ENCODE results near the gene GRM8. TPM values are rescaled to one million over a fixed set of nuclear protein-coding genes. Genes with fewer than 3 reads are reported as not detected.

Gene GRM8
- total and polyA plus RNA-seq, 8 donors, result 0.11 to 1.2 (median 0.89) TPM

DNA sequence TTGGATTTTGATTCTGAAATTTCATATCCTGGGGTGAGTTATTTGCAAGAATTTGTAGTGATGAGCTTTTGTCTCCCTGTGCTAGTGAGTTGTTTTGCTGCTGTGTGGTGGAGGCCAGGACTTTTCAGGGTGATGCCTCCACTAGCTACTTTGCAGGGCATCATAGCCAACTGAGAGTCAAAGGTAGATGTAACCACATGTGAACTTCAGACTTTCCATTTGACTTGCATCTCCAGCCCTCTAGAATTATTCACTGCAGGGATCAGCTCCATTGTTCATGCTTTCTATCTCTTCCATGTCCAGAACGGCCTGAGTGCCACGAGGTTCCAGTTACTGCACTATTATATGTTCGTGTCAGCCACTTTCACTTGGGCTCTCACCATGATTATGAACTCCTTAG, 534.3 kb downstream of the GRM8 start:
- TF ChIP-seq, protein P1, sequence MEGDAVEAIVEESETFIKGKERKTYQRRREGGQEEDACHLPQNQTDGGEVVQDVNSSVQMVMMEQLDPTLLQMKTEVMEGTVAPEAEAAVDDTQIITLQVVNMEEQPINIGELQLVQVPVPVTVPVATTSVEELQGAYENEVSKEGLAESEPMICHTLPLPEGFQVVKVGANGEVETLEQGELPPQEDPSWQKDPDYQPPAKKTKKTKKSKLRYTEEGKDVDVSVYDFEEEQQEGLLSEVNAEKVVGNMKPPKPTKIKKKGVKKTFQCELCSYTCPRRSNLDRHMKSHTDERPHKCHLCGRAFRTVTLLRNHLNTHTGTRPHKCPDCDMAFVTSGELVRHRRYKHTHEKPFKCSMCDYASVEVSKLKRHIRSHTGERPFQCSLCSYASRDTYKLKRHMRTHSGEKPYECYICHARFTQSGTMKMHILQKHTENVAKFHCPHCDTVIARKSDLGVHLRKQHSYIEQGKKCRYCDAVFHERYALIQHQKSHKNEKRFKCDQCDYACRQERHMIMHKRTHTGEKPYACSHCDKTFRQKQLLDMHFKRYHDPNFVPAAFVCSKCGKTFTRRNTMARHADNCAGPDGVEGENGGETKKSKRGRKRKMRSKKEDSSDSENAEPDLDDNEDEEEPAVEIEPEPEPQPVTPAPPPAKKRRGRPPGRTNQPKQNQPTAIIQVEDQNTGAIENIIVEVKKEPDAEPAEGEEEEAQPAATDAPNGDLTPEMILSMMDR (IDR thresholded peaks at IDR 0.05), result no peak
- Histone ChIP-seq H3K4me1 (no peaks in the 10 kb centered on the region), H3K27ac (no peak overlapping the region), H3K9me3 (no peaks in the 10 kb centered on the region), H3K4me3 (no peak overlapping the region), H3K27me3 (no peaks in the 10 kb centered on the region), H3K36me3 (no peaks in the 10 kb centered on the region)
- FAIRE-seq (no peak), ATAC-seq (no peak), DNase-seq (no peak)
- WGBS, 2 donors, result 83 to 88% methylated on average over 3 of the region's 3 CpGs
- intact Hi-C loops (cut with DNase I), result no loop called here

DNA sequence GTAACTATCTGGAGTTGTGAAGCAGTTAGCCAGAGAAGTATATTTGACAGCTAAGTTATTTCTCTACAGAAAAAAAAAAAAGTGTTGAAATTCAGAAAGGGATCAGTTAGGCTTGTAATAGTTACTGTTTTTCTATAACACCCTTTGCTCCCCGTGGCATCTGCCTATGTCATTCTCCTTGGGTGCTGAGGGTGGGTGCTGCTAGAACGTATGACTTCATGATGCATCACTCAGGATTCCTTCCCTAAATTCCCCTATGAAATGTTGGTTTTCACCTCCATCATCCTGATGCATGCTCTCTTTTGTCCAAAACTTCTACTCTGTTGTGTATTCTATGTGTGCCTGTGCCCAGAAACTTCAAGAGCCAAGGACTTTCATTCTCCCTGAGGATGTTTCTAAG, 536.4 kb downstream of the GRM8 start:
- ATAC-seq (no peak), FAIRE-seq (no peak), DNase-seq (no peak)
- Histone ChIP-seq H3K36me3 (no peaks in the 10 kb centered on the region), H3K27me3 (no peaks in the 10 kb centered on the region), H3K4me1 (no peaks in the 10 kb centered on the region), H3K4me3 (no peak overlapping the region), H3K9me3 (no peaks in the 10 kb centered on the region), H3K27ac (no peak overlapping the region)
- 68 to 89% methylated on average over 2 of the region's 2 CpGs for WGBS, 2 donors
- TF ChIP-seq, protein P1 (IDR thresholded peaks at IDR 0.05), result no peak
- intact Hi-C loops (cut with DNase I), result no loop called here

DNA sequence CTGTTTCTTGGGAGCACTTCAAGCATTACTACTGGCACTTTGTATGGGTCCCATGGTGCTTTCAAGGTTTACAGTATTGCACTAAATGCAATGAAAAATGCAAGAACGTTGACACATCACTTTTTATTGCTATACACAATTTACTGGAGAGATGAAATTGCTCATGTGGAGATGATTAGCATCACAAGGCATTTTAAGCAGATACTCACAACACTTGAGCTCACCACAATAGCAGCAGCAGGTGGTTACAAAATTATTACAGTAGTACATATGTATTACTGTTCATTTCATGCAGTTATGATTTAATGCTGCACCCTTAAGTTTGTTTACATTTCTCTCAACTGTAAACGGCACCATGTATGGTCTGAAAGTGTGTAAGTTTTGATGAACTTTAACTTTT, 537.7 kb downstream of the GRM8 start:
- no peaks in the 10 kb centered on the region for H3K4me1 ChIP-seq
- no peak overlapping the region for H3K4me3 ChIP-seq
- DNase-seq, result no peak
- no peaks in the 10 kb centered on the region for H3K27me3 ChIP-seq
- TF ChIP-seq, protein P1 (IDR thresholded peaks at IDR 0.05), result no peak
- no peak for FAIRE-seq
- H3K36me3 ChIP-seq, result no peaks in the 10 kb centered on the region
- intact Hi-C loops (cut with DNase I), result no loop called here
- 46 to 57% methylated on average over 2 of the region's 2 CpGs for WGBS, 2 donors
- no peak overlapping the region for H3K27ac ChIP-seq
- no peaks in the 10 kb centered on the region for H3K9me3 ChIP-seq
- ATAC-seq, result no peak

DNA sequence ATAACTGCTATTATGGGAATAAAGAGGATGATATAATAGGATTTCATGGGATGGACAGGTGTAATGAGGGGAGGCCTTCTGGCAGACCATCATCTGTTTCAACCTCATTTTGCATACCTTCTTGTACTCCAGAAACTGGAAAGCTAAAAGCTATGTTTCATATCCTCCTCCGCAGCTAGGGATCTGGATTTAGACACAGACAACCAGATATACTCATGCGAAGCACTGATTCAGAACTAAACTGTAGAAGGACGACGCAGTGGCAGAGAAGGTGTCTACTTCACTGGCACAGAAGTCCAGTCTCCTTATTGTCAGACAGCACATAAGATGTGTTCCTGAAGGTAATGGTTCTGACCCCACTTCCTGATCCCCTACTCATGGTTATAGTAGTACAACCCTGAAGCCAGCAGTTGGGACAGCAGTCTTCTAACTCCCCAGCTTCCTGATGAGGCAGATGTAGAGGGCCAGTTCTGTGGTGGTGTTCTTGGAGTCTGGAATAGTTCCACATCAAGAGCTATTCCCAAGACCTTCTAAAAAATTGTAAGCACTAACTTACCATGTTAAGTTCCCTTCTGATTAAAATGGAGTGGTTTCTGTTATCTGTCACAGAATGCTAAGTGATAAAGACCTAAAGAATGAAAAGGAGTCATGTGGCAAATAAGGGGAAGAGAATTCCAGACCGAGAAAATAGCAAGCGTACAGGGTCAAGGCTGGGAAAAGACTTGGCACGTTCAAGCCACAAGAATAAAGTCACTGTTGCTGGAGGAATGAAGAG, 550.3 kb downstream of the GRM8 start:
- WGBS, 2 donors, result 71 to 82% methylated on average over 7 of the region's 7 CpGs

More for the DNA sequence above, 550.3 kb downstream of the GRM8 start:
- no peaks in the 10 kb centered on the region for H3K9me3 ChIP-seq
- TF ChIP-seq, protein P1 (IDR thresholded peaks at IDR 0.05), result no peak
- DNase-seq, result no peak
- H3K4me3 ChIP-seq, result no peak overlapping the region
- H3K27me3 ChIP-seq, result no peaks in the 10 kb centered on the region
- no peaks in the 10 kb centered on the region for H3K4me1 ChIP-seq
- intact Hi-C loops (cut with DNase I), result no loop called here
- no peaks in the 10 kb centered on the region for H3K36me3 ChIP-seq
- FAIRE-seq, result no peak
- no peak for ATAC-seq
- no peak overlapping the region for H3K27ac ChIP-seq
